ENCODE measurements around the gene ARAP1. TPM values are rescaled to one million over a fixed set of nuclear protein-coding genes. Genes with fewer than 3 reads are reported as not detected.
A peak's percentile ranks its signal among the peaks of the same experiment; 100 is the strongest.

The ARAP1 gene
- total RNA-seq, 2 experiments from 2014 or later, result 65.7 to 69.8 TPM

GRCh38 chr11:72750556-72751115, 1.6 kb downstream of the ARAP1 start:
- POLR2A ChIA-PET, result interaction anchor here (1.6 kb wide), 1 partner anchor 28 kb away, joined by 4 read pairs; no protein-coding TSS in a partner anchor
- ATAC-seq (ENCODE audit: poor library complexity) (no peak), DNase-seq (no peak)
- peaks cover 4% of the 10 kb centered on the region for H3K36me3 ChIP-seq (ENCODE audit: insufficient read depth, low read length)
- CTCF ChIA-PET, result interaction anchor here (1.2 kb wide), 1 partner anchor 26 kb away, joined by 4 read pairs; no protein-coding TSS in a partner anchor
- no peaks in the 10 kb centered on the region for H3K9me3 ChIP-seq (ENCODE audit: control insufficient read depth in 1 of 2, insufficient read depth in 1 of 2, low read length in 2 of 2)
- peaks cover 63% of the 10 kb centered on the region for H3K4me1 Mint-ChIP-seq (ENCODE audit: low read depth)
- H3K9me3 Mint-ChIP-seq, result no peaks in the 10 kb centered on the region
- no peaks in the 10 kb centered on the region for H3K27me3 Mint-ChIP-seq
- no peak for TF ChIP-seq CTCF (IDR thresholded peaks at IDR 0.05)
- H3K36me3 Mint-ChIP-seq (ENCODE audit: low read depth), result peaks cover 10% of the 10 kb centered on the region
- H3K4me3 ChIP-seq (ENCODE audit: low read length), result no peak overlapping the region
- H3K27me3 ChIP-seq (ENCODE audit: control insufficient read depth in 1 of 2, insufficient read depth in 2 of 2, low read length in 2 of 2), result no peaks in the 10 kb centered on the region
- intact Hi-C loops (cut with DNase I, micrococcal nuclease), result loop anchor here in 1 of 2 experiments (5.0 kb wide), 1 partner anchor 42 kb away; the partner anchor contains the start of gene STARD10
- peak overlapping the region in 1 of 2 donors; percentile 5 for H3K27ac ChIP-seq (ENCODE audit: low read depth in 1 of 2, low read length in 2 of 2)
- H3K27ac Mint-ChIP-seq, result peak overlapping the region; percentile 86
- H3K4me1 ChIP-seq (ENCODE audit: insufficient read depth, low read length), result peaks cover 49% of the 10 kb centered on the region
- H3K4me3 Mint-ChIP-seq, result peak overlapping the region; percentile 96

GRCh38 chr11:72750086-72750485, 2.1 kb downstream of the ARAP1 start:
- Histone ChIP-seq H3K27me3 (ENCODE audit: control insufficient read depth in 1 of 2, insufficient read depth in 2 of 2, low read length in 2 of 2) (no peaks in the 10 kb centered on the region), H3K36me3 (ENCODE audit: insufficient read depth, low read length) (peaks cover 4% of the 10 kb centered on the region), H3K4me3 (ENCODE audit: low read length) (no peak overlapping the region), H3K27ac (ENCODE audit: low read depth in 1 of 2, low read length in 2 of 2) (peak overlapping the region in 1 of 2 donors; percentile 5), H3K9me3 (ENCODE audit: control insufficient read depth in 1 of 2, insufficient read depth in 1 of 2, low read length in 2 of 2) (no peaks in the 10 kb centered on the region), H3K4me1 (ENCODE audit: insufficient read depth, low read length) (peaks cover 53% of the 10 kb centered on the region)
- Mint-ChIP-seq H3K4me1 (ENCODE audit: low read depth) (peaks cover 63% of the 10 kb centered on the region), H3K36me3 (ENCODE audit: low read depth) (peaks cover 10% of the 10 kb centered on the region), H3K4me3 (no peak overlapping the region), H3K9me3 (no peaks in the 10 kb centered on the region), H3K27ac (peak overlapping the region; percentile 86), H3K27me3 (no peaks in the 10 kb centered on the region)
- no peak for DNase-seq
- POLR2A ChIA-PET, result interaction anchor here (1.6 kb wide), 1 partner anchor 28 kb away, joined by 4 read pairs; no protein-coding TSS in a partner anchor
- intact Hi-C loops (cut with DNase I, micrococcal nuclease), result loop anchor here in 1 of 2 experiments (5.0 kb wide), 1 partner anchor 42 kb away; the partner anchor contains the start of gene STARD10
- CTCF ChIA-PET, result interaction anchor here (1.2 kb wide), 1 partner anchor 25 kb away, joined by 4 read pairs; no protein-coding TSS in a partner anchor
- TF ChIP-seq CTCF (IDR thresholded peaks at IDR 0.05), result no peak
- no peak for ATAC-seq (ENCODE audit: poor library complexity)

- no peak for TF ChIP-seq CTCF (IDR thresholded peaks at IDR 0.05)
- DNase-seq (no peak), ATAC-seq (ENCODE audit: poor library complexity) (no peak)
- H3K9me3 ChIP-seq (ENCODE audit: control insufficient read depth in 1 of 2, insufficient read depth in 1 of 2, low read length in 2 of 2), result no peaks in the 10 kb centered on the region
- H3K36me3 ChIP-seq (ENCODE audit: insufficient read depth, low read length), result peaks cover 4% of the 10 kb centered on the region
- Mint-ChIP-seq H3K27me3 (no peaks in the 10 kb centered on the region), H3K4me3 (no peak overlapping the region), H3K9me3 (no peaks in the 10 kb centered on the region), H3K27ac (peak overlapping the region; percentile 14), H3K4me1 (ENCODE audit: low read depth) (peaks cover 73% of the 10 kb centered on the region), H3K36me3 (ENCODE audit: low read depth) (peaks cover 6% of the 10 kb centered on the region)
- ChIA-PET POLR2A (interaction anchor here (1.0 kb wide), 1 partner anchor 11 kb away, joined by 3 read pairs; no protein-coding TSS in a partner anchor), CTCF (no interaction called here)
- H3K4me1 ChIP-seq (ENCODE audit: insufficient read depth, low read length), result peaks cover 63% of the 10 kb centered on the region
- intact Hi-C loops (cut with DNase I, micrococcal nuclease), result no loop called here
- no peak overlapping the region for H3K27ac ChIP-seq (ENCODE audit: low read depth in 1 of 2, low read length in 2 of 2)
- no peak overlapping the region for H3K4me3 ChIP-seq (ENCODE audit: low read length)
- no peaks in the 10 kb centered on the region for H3K27me3 ChIP-seq (ENCODE audit: control insufficient read depth in 1 of 2, insufficient read depth in 2 of 2, low read length in 2 of 2)
Observed at GRCh38 chr11:72747289-72747855, 4.8 kb downstream of the ARAP1 start.

Data from CD4-positive, alpha-beta T cell (primary cell).